Measurements from ENCODE around the gene TTI1. TPM values are rescaled to one million over a fixed set of nuclear protein-coding genes. Genes with fewer than 3 reads are reported as not detected.

Gene TTI1
- total RNA-seq, 2 experiments from 2014 or later = 21.7 to 23.1 TPM

DNA sequence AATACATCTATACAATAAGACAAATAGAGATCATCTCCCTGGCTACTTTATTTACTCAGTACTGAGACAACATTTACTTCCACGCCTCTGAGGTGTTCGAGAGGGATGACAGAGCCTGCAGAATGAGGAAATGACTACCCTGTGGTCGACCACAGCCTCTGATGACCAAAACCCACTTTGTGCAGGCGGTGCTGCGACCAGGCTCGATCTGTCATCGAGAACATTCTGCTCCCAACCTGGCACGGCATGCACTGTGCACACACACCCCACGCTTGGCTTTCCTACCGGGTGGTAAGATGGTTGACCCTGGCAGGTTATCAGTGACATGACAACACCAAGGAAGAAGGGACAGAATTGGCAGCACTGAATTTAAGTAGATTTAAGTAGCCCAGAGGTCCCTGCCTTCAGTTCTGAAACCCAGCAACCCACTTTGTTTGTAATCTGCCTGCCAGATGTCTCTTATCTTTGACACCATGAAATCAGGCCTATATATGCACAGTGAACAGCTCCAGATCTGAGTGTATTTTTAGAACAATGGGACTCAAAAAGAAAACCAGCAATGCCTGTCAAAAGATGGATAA is 42.6 kb downstream of the TTI1 start:
- DNase-seq = peak; percentile 87
- peaks cover 38% of the 10 kb centered on the region for H3K36me3 Mint-ChIP-seq (ENCODE audit: low read depth)
- no peaks in the 10 kb centered on the region for H3K27me3 Mint-ChIP-seq
- H3K4me3 Mint-ChIP-seq = no peak overlapping the region
- peaks cover 34% of the 10 kb centered on the region for H3K4me1 Mint-ChIP-seq
- peak overlapping the region; percentile 81 for H3K27ac Mint-ChIP-seq
- ChIA-PET POLR2A (interaction anchor here (2.0 kb wide), 1 partner anchor 43 kb away, joined by 6 read pairs; the partner anchor contains the start of genes RPRD1B and TTI1), CTCF (interaction anchor here (1.5 to 3.6 kb wide), 2 partner anchors 42 to 425 kb away, joined by 4 to 20 read pairs; partner anchors contain the start of genes RPRD1B and TTI1)
- no peaks in the 10 kb centered on the region for H3K9me3 Mint-ChIP-seq

GRCh38 chr20:37989601-37990295 is 43.5 kb downstream of the TTI1 start:
- CTCF ChIA-PET = no interaction called here
- POLR2A ChIA-PET = interaction anchor here (1.3 kb wide), 1 partner anchor 43 kb away, joined by 5 read pairs; the partner anchor contains the start of genes RPRD1B and TTI1
- Mint-ChIP-seq H3K27ac (peak overlapping the region; percentile 81), H3K9me3 (no peaks in the 10 kb centered on the region), H3K36me3 (ENCODE audit: low read depth) (peaks cover 32% of the 10 kb centered on the region), H3K4me1 (peaks cover 34% of the 10 kb centered on the region), H3K4me3 (no peak overlapping the region), H3K27me3 (no peaks in the 10 kb centered on the region)
- DNase-seq = no peak

GRCh38 chr20:37988306-37988954 is 44.8 kb downstream of the TTI1 start:
- H3K4me1 Mint-ChIP-seq = peaks cover 32% of the 10 kb centered on the region
- peaks cover 25% of the 10 kb centered on the region for H3K36me3 Mint-ChIP-seq (ENCODE audit: low read depth)
- no peak overlapping the region for H3K4me3 Mint-ChIP-seq
- no peak for DNase-seq
- H3K27ac Mint-ChIP-seq = no peak overlapping the region
- CTCF ChIA-PET = interaction anchor here (1.6 kb wide), 1 partner anchor 69 kb away, joined by 3 read pairs; no protein-coding TSS in a partner anchor
- H3K9me3 Mint-ChIP-seq = no peaks in the 10 kb centered on the region
- POLR2A ChIA-PET = interaction anchor here (1.1 kb wide), 1 partner anchor 44 kb away, joined by 3 read pairs; the partner anchor contains the start of gene TTI1
- no peaks in the 10 kb centered on the region for H3K27me3 Mint-ChIP-seq

GRCh38 chr20:37987602-37988290 is 45.5 kb downstream of the TTI1 start:
- H3K9me3 Mint-ChIP-seq = no peaks in the 10 kb centered on the region
- peaks cover 30% of the 10 kb centered on the region for H3K4me1 Mint-ChIP-seq
- CTCF ChIA-PET = interaction anchor here (1.6 kb wide), 1 partner anchor 69 kb away, joined by 3 read pairs; no protein-coding TSS in a partner anchor
- no peak overlapping the region for H3K27ac Mint-ChIP-seq
- POLR2A ChIA-PET = interaction anchor here (1.1 kb wide), 1 partner anchor 45 kb away, joined by 3 read pairs; the partner anchor contains the start of gene TTI1
- DNase-seq = no peak
- H3K27me3 Mint-ChIP-seq = no peaks in the 10 kb centered on the region
- no peak overlapping the region for H3K4me3 Mint-ChIP-seq
- H3K36me3 Mint-ChIP-seq (ENCODE audit: low read depth) = peaks cover 28% of the 10 kb centered on the region

GRCh38 chr20:37986873-37987601 is 46.2 kb downstream of the TTI1 start:
- CTCF ChIA-PET = interaction anchor here (1.6 kb wide), 1 partner anchor 68 kb away, joined by 3 read pairs; no protein-coding TSS in a partner anchor
- Mint-ChIP-seq H3K27me3 (no peaks in the 10 kb centered on the region), H3K36me3 (ENCODE audit: low read depth) (peaks cover 32% of the 10 kb centered on the region), H3K9me3 (no peaks in the 10 kb centered on the region), H3K4me3 (no peak overlapping the region), H3K27ac (no peak overlapping the region), H3K4me1 (peaks cover 26% of the 10 kb centered on the region)
- no peak for DNase-seq
- POLR2A ChIA-PET = no interaction called here

DNA sequence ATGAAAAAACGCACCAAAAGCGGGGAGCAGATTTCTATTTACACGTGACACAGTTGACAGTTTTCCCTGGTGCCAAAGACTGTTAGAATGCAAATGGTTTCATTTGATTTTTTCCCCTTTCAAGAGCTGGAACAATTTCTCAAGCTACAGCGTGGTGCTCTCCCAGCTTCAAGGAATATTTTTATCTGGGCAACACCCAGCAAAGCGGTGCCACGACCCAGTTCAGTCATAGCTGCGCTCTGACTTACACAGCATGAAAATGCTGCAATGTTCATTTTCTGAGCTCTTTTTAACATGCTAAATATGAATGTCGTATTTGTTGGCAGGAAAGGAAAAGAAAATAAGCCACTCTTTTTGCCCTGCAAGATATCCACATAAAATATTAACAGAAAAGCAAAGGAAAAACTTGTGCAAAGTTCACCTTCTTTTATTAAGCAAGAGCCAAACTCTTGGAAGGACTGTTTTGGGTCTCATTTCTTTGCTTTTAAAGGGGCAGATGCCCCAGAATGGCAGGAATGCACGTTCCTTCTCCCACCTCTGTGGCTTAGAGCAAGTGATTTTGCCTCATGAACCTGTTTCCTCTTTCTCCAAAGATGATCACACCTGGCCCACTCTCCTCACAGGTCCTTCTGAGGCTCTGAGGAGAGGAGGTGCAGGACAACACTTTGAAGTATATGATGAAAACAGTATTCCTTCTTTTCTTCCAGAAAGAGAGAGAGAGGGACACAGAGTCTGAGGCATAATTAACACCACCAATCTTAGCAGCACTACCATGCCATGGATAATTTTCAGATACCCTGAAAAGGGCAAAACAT is 47.0 kb downstream of the TTI1 start:
- H3K27ac Mint-ChIP-seq = no peak overlapping the region
- peaks cover 31% of the 10 kb centered on the region for H3K36me3 Mint-ChIP-seq (ENCODE audit: low read depth)
- no peaks in the 10 kb centered on the region for H3K27me3 Mint-ChIP-seq
- CTCF ChIA-PET = interaction anchor here (1.1 kb wide), 1 partner anchor 236 kb away, joined by 5 read pairs; no protein-coding TSS in a partner anchor
- peaks cover 20% of the 10 kb centered on the region for H3K4me1 Mint-ChIP-seq
- no peak for DNase-seq
- H3K9me3 Mint-ChIP-seq = no peaks in the 10 kb centered on the region
- H3K4me3 Mint-ChIP-seq = no peak overlapping the region
- POLR2A ChIA-PET = no interaction called here

DNA sequence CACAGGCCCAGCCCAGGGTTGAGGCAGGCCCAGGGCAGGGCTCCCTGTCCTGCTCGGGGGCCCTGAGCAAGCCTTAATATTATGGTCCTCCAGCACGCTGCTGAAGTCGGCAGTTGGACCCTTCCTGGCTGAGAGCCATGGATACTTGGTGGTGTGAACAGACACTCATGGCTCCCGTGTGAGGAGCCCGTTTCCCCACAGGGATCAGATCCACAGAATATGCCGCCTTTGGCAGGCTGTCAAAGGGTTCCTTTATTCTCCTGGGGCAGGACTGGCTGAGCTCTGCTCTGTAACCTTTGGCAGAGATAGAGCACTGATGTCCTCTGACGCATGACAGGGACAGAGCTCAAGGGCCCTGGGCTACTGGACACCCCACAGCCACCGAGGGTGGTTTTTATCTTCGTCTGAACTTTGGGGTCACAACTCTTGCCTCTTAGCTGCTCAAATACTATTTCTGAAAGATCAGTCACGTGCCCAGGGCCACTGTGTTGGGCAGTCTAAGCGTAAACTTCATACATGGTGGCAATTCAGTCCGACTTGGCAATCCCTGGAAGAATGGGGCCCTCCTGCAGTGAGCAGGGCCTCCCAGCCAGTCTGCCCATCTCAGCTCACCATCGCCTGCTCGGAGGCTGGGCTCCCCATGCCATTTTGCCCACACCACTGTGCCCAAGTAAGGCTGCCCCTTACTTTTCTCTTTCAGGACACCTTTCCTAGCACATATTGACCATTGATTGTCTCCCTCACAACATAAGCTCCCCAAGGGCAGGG is 49.1 kb downstream of the TTI1 start:
- Mint-ChIP-seq H3K4me3 (no peak overlapping the region), H3K27me3 (no peaks in the 10 kb centered on the region), H3K27ac (no peak overlapping the region), H3K9me3 (no peaks in the 10 kb centered on the region), H3K4me1 (no peaks in the 10 kb centered on the region), H3K36me3 (ENCODE audit: low read depth) (peaks cover 18% of the 10 kb centered on the region)
- CTCF ChIA-PET = interaction anchor here (1.0 kb wide), 1 partner anchor 8 kb away, joined by 3 read pairs; no protein-coding TSS in a partner anchor
- POLR2A ChIA-PET = no interaction called here
- no peak for DNase-seq

DNA sequence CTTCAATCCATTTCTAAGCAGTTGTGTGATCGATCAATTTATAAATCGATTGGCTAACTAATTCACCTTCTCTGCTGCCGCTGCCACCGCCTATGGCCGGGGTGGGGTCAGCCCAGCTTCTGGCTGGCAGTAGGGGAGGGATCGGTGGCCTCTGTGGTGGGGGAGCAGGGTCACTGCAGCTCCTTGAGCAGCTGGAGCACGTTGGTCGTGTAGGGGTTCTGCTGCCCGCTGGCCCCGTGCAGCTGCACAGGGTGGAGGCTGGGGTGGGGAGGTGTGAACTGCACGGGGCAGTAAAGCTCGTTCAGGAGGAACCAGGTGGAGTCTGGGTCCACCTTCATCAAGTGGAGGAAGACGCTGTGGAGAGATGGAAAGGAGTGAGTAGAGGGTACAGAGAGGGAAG is 50.0 kb downstream of the TTI1 start:
- CTCF ChIA-PET = no interaction called here
- H3K27me3 Mint-ChIP-seq = no peaks in the 10 kb centered on the region
- POLR2A ChIA-PET = no interaction called here
- peaks cover 10% of the 10 kb centered on the region for H3K36me3 Mint-ChIP-seq (ENCODE audit: low read depth)
- H3K9me3 Mint-ChIP-seq = no peaks in the 10 kb centered on the region
- no peak overlapping the region for H3K27ac Mint-ChIP-seq
- no peak for DNase-seq
- no peaks in the 10 kb centered on the region for H3K4me1 Mint-ChIP-seq
- no peak overlapping the region for H3K4me3 Mint-ChIP-seq

DNA sequence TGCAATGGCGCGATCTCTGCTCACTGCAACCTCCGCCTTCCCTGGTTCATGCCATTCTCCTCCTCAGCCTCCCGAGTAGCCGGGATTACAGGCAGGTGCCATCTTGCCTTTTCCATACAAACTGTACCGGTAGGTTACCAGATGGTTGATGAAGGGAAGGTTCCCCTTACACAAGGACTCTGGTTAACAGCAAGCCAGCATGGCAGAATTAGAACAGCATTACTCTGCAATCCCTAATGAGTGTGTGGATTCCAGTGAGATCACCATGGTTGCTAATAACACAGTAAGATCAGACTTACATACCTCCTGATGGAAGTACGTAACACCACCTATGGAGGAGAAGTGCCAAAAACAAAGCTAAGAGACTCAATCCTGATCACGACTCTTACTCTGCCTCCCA is 51.7 kb downstream of the TTI1 start:
- POLR2A ChIA-PET = no interaction called here
- peaks cover 10% of the 10 kb centered on the region for H3K36me3 Mint-ChIP-seq (ENCODE audit: low read depth)
- DNase-seq = no peak
- H3K4me3 Mint-ChIP-seq = no peak overlapping the region
- no peak overlapping the region for H3K27ac Mint-ChIP-seq
- H3K27me3 Mint-ChIP-seq = no peaks in the 10 kb centered on the region
- CTCF ChIA-PET = no interaction called here
- peaks cover 4% of the 10 kb centered on the region for H3K4me1 Mint-ChIP-seq
- H3K9me3 Mint-ChIP-seq = no peaks in the 10 kb centered on the region

DNA sequence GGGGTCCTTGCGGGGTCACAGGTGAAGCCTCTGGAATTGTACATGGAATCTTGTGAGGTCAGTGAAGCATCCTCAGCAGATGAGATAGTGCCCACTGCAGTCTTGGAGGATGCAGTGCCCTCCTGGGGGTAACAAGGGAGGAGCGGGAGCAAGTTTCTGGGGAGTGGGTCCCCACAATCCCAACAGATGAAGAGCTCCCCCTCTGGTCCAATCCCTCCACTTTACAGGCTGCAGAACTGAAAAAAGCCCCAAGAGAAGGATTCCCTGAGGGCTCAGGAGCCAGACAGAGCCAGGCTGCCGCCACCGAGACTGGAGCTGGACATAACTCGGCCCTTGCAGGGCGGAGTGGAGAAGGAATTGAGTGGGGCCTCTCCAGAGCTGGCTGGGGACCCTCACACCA is 52.4 kb downstream of the TTI1 start:
- H3K4me3 Mint-ChIP-seq = no peak overlapping the region
- no peak for DNase-seq
- no peaks in the 10 kb centered on the region for H3K27me3 Mint-ChIP-seq
- no peaks in the 10 kb centered on the region for H3K9me3 Mint-ChIP-seq
- ChIA-PET POLR2A (interaction anchor here (1.1 kb wide), 1 partner anchor 14 kb away, joined by 3 read pairs; no protein-coding TSS in a partner anchor), CTCF (interaction anchor here (2.0 kb wide), 1 partner anchor 11 kb away, joined by 7 read pairs; no protein-coding TSS in a partner anchor)
- no peak overlapping the region for H3K27ac Mint-ChIP-seq
- H3K36me3 Mint-ChIP-seq (ENCODE audit: low read depth) = peaks cover 10% of the 10 kb centered on the region
- H3K4me1 Mint-ChIP-seq = peaks cover 4% of the 10 kb centered on the region

- ChIA-PET CTCF (interaction anchor here (2.0 kb wide), 1 partner anchor 12 kb away, joined by 7 read pairs; no protein-coding TSS in a partner anchor), POLR2A (interaction anchor here (1.1 kb wide), 1 partner anchor 15 kb away, joined by 3 read pairs; no protein-coding TSS in a partner anchor)
- peaks cover 4% of the 10 kb centered on the region for H3K4me1 Mint-ChIP-seq
- no peak overlapping the region for H3K4me3 Mint-ChIP-seq
- H3K27me3 Mint-ChIP-seq = no peaks in the 10 kb centered on the region
- no peaks in the 10 kb centered on the region for H3K9me3 Mint-ChIP-seq
- DNase-seq = no peak
- H3K36me3 Mint-ChIP-seq (ENCODE audit: low read depth) = peaks cover 10% of the 10 kb centered on the region
- no peak overlapping the region for H3K27ac Mint-ChIP-seq
Observed at GRCh38 chr20:37980383-37980782, 52.9 kb downstream of the TTI1 start.

Data from activated CD4-positive, alpha-beta memory T cell treated with anti-CD3 and anti-CD28 coated beads, Interleukin-2, amount 10 ng/mL, durations not matched to agents 7 days and 5 days (primary cell).